Naive B cell (primary cell): ENCODE results near the gene SPECC1. TPM values are rescaled to one million over a fixed set of nuclear protein-coding genes. Genes with fewer than 3 reads are reported as not detected.
"Not testable (repeated sequence)": the region's sequence is repeated elsewhere in the genome, so short reads cannot be mapped to it uniquely, and the experiment has no call there.

Source experiments
- ATAC-seq, 2 donors: fragments of 150-1000 bp; cut with Tn5 transposase; 2 replicates each; pipeline ENCODE4 v1.10.0; 2021; ENCODE audit warnings: low read depth in 2 of 2, mild to moderate bottlenecking in 2 of 2, moderate library complexity in 2 of 2
- DNase-seq: peaks from one replicate; pipeline ENCODE4 v3.0.0; 2022
- H3K27ac Mint-ChIP-seq, 6 donors: one replicate each; pipeline ENCODE4 v1.8.0; 2020 to 2022; ENCODE audit warnings: mild to moderate bottlenecking in 6 of 6, mixed read lengths in 6 of 6, moderate library complexity in 5 of 6, inconsistent platforms in 2 of 6
- H3K27me3 Mint-ChIP-seq, 3 donors: one replicate each; pipeline ENCODE4 v1.8.0; 2021 to 2022; ENCODE audit warnings: mixed read lengths in 3 of 3, mild to moderate bottlenecking in 1 of 3
- H3K36me3 Mint-ChIP-seq, 2 donors: one replicate each; pipeline ENCODE4 v1.8.0; 2020 to 2022; ENCODE audit warnings: mixed read lengths in 2 of 2, inconsistent platforms in 1 of 2, mild to moderate bottlenecking in 1 of 2
- H3K4me1 Mint-ChIP-seq, 3 donors: one replicate each; pipeline ENCODE4 v1.8.0; 2020 to 2022; ENCODE audit warnings: mixed read lengths in 3 of 3, inconsistent platforms in 1 of 3, mild to moderate bottlenecking in 1 of 3, moderate library complexity in 1 of 3
- H3K4me3 Mint-ChIP-seq, 8 donors: one replicate each; pipeline ENCODE4 v1.8.0; 2020 to 2022; ENCODE audit warnings: mild to moderate bottlenecking in 8 of 8, mixed read lengths in 8 of 8, moderate library complexity in 8 of 8, inconsistent platforms in 2 of 8
- H3K9me3 Mint-ChIP-seq, 7 donors: one replicate each; pipeline ENCODE4 v1.8.0; 2020 to 2022; ENCODE audit warnings: mixed read lengths in 7 of 7, mild to moderate bottlenecking in 5 of 7, inconsistent platforms in 2 of 7, moderate library complexity in 1 of 7
- polyA plus RNA-seq, 6 donors: library from polyadenylated mRNA; unstranded; fragments of 300-500 nt; fragmentation: Illumina TruSeq; gene quantifications; one replicate each; pipeline ENCODE4 v1.2.3, GENCODE V29; 2021; ENCODE audit warnings: low read depth in 6 of 6

Gene SPECC1
- polyA plus RNA-seq, 6 donors from 2014 or later = 2.6 to 5.9 (median 4.1) TPM

- H3K27me3 Mint-ChIP-seq, H3K36me3 Mint-ChIP-seq, H3K4me1 Mint-ChIP-seq, H3K9me3 Mint-ChIP-seq: not testable (repeated sequence)
- peak overlapping the region in 2 of 6 donors; percentile 41 to 62 for H3K27ac Mint-ChIP-seq
- DNase-seq (peak; percentile 78), ATAC-seq (peak; percentile 99)
- H3K4me3 Mint-ChIP-seq = peak overlapping the region in 5 of 8 donors; percentile 18 to 59 (median 29)
Measured at GRCh38 chr17:20320535-20321229, 311.5 kb downstream of the SPECC1 start.

GRCh38 chr17:20321357-20321756 lies 312.2 kb downstream of the SPECC1 start:
- not testable (repeated sequence) for H3K4me3 Mint-ChIP-seq, DNase-seq, H3K36me3 Mint-ChIP-seq, ATAC-seq, H3K4me1 Mint-ChIP-seq, H3K27me3 Mint-ChIP-seq, H3K9me3 Mint-ChIP-seq, H3K27ac Mint-ChIP-seq

GRCh38 chr17:20327739-20328138 lies 318.6 kb downstream of the SPECC1 start:
- not testable (repeated sequence) for ATAC-seq, H3K27ac Mint-ChIP-seq, H3K9me3 Mint-ChIP-seq, H3K36me3 Mint-ChIP-seq, H3K27me3 Mint-ChIP-seq, DNase-seq, H3K4me1 Mint-ChIP-seq, H3K4me3 Mint-ChIP-seq

GRCh38 chr17:20351405-20351804 lies 342.2 kb downstream of the SPECC1 start:
- H3K4me3 Mint-ChIP-seq, H3K9me3 Mint-ChIP-seq, H3K36me3 Mint-ChIP-seq, H3K27ac Mint-ChIP-seq, H3K4me1 Mint-ChIP-seq, H3K27me3 Mint-ChIP-seq, DNase-seq, ATAC-seq: not testable (repeated sequence)

- H3K27me3 Mint-ChIP-seq, H3K36me3 Mint-ChIP-seq, H3K27ac Mint-ChIP-seq, DNase-seq, H3K4me3 Mint-ChIP-seq, H3K9me3 Mint-ChIP-seq, ATAC-seq, H3K4me1 Mint-ChIP-seq: not testable (repeated sequence)
Measured at GRCh38 chr17:20352567-20352966, 343.4 kb downstream of the SPECC1 start.

GRCh38 chr17:20363846-20364245 lies 354.7 kb downstream of the SPECC1 start:
- ATAC-seq, H3K36me3 Mint-ChIP-seq, H3K4me1 Mint-ChIP-seq, H3K27ac Mint-ChIP-seq, H3K27me3 Mint-ChIP-seq, H3K9me3 Mint-ChIP-seq, H3K4me3 Mint-ChIP-seq, DNase-seq: not testable (repeated sequence)

Other genes with a start within 250 kb of the SPECC1 start
- gene ULK2, start 141.4 kb upstream of the SPECC1 start, polyA plus RNA-seq = 1 to 10 TPM in 3 of 6 donors, under 1 TPM in 2, not detected in 1; 0.04 to 1.5 (median 1.1) TPM
- gene AKAP10, start 31.5 kb upstream of the SPECC1 start, polyA plus RNA-seq = 10 to 100 TPM; 17.5 to 46.4 (median 22.5) TPM